ENCODE measurements around the gene POU2F2.

The POU2F2 gene

GRCh38 chr19:42067315-42067888 is 64.8 kb downstream of the POU2F2 start:
- no peak overlapping the region for H2AFZ ChIP-seq (ENCODE audit: low read depth)
- H3K4me1 ChIP-seq (ENCODE audit: low read depth, poor library complexity, severe bottlenecking): no peaks in the 10 kb centered on the region
- H3K27ac ChIP-seq: no peak overlapping the region
- no peaks in the 10 kb centered on the region for H4K20me1 ChIP-seq (ENCODE audit: insufficient read depth)
- no peak overlapping the region for H3K4me3 ChIP-seq (IDR thresholded peaks at IDR 0.05; ENCODE audit: insufficient read depth, low read depth, low read length)
- no peak overlapping the region for H3K9ac ChIP-seq
- H3K79me2 ChIP-seq (ENCODE audit: insufficient read depth, low read depth): no peaks in the 10 kb centered on the region
- no peaks in the 10 kb centered on the region for H3K36me3 ChIP-seq (ENCODE audit: insufficient read depth)
- no peak overlapping the region for H3K4me2 ChIP-seq
- TF ChIP-seq CTCF (conservative IDR thresholded peaks at IDR 0.05; ENCODE audit: low read depth, low read length): no peak
- peaks cover 68% of the 10 kb centered on the region for H3K27me3 ChIP-seq (ENCODE audit: insufficient read depth, low read depth)

GRCh38 chr19:42066075-42066754 is 66.0 kb downstream of the POU2F2 start:
- Histone ChIP-seq H4K20me1 (ENCODE audit: insufficient read depth) (no peaks in the 10 kb centered on the region), H3K79me2 (ENCODE audit: insufficient read depth, low read depth) (no peaks in the 10 kb centered on the region), H3K4me2 (no peak overlapping the region), H3K4me1 (ENCODE audit: low read depth, poor library complexity, severe bottlenecking) (no peaks in the 10 kb centered on the region), H3K9ac (no peak overlapping the region), H3K27me3 (ENCODE audit: insufficient read depth, low read depth) (peaks cover 79% of the 10 kb centered on the region), H3K36me3 (ENCODE audit: insufficient read depth) (no peaks in the 10 kb centered on the region), H2AFZ (ENCODE audit: low read depth) (no peak overlapping the region), H3K27ac (no peak overlapping the region), H3K4me3 (IDR thresholded peaks at IDR 0.05; ENCODE audit: insufficient read depth, low read depth, low read length) (no peak overlapping the region)
- TF ChIP-seq CTCF (conservative IDR thresholded peaks at IDR 0.05; ENCODE audit: low read depth, low read length): no peak

GRCh38 chr19:42065511-42065910 is 66.7 kb downstream of the POU2F2 start:
- peaks cover 84% of the 10 kb centered on the region for H3K27me3 ChIP-seq (ENCODE audit: insufficient read depth, low read depth)
- no peak overlapping the region for H3K4me3 ChIP-seq (IDR thresholded peaks at IDR 0.05; ENCODE audit: insufficient read depth, low read depth, low read length)
- TF ChIP-seq CTCF (conservative IDR thresholded peaks at IDR 0.05; ENCODE audit: low read depth, low read length): no peak
- H3K79me2 ChIP-seq (ENCODE audit: insufficient read depth, low read depth): no peaks in the 10 kb centered on the region
- H3K4me2 ChIP-seq: no peak overlapping the region
- no peak overlapping the region for H2AFZ ChIP-seq (ENCODE audit: low read depth)
- no peaks in the 10 kb centered on the region for H4K20me1 ChIP-seq (ENCODE audit: insufficient read depth)
- no peaks in the 10 kb centered on the region for H3K4me1 ChIP-seq (ENCODE audit: low read depth, poor library complexity, severe bottlenecking)
- no peaks in the 10 kb centered on the region for H3K36me3 ChIP-seq (ENCODE audit: insufficient read depth)
- no peak overlapping the region for H3K27ac ChIP-seq
- H3K9ac ChIP-seq: no peak overlapping the region

GRCh38 chr19:42065051-42065450 is 67.2 kb downstream of the POU2F2 start:
- Histone ChIP-seq H3K36me3 (ENCODE audit: insufficient read depth) (no peaks in the 10 kb centered on the region), H2AFZ (ENCODE audit: low read depth) (no peak overlapping the region), H4K20me1 (ENCODE audit: insufficient read depth) (no peaks in the 10 kb centered on the region), H3K4me3 (IDR thresholded peaks at IDR 0.05; ENCODE audit: insufficient read depth, low read depth, low read length) (no peak overlapping the region), H3K27ac (no peak overlapping the region), H3K4me1 (ENCODE audit: low read depth, poor library complexity, severe bottlenecking) (no peaks in the 10 kb centered on the region), H3K27me3 (ENCODE audit: insufficient read depth, low read depth) (peaks cover 87% of the 10 kb centered on the region), H3K79me2 (ENCODE audit: insufficient read depth, low read depth) (no peaks in the 10 kb centered on the region), H3K9ac (no peak overlapping the region), H3K4me2 (no peak overlapping the region)
- TF ChIP-seq CTCF (conservative IDR thresholded peaks at IDR 0.05; ENCODE audit: low read depth, low read length): no peak

Measured in KMS-11 (cell line).